K562 (cell line): ENCODE data around the gene ZSCAN2. TPM values are rescaled to one million over a fixed set of nuclear protein-coding genes. Genes with fewer than 3 reads are reported as not detected.

Experiments used
- ATF4 ChIP-seq: fragments of 450-650 bp; formaldehyde crosslinking; IDR thresholded peaks from 2 replicates; pipeline ENCODE4 v1.4.0; 2022; ENCODE audit warnings: mild to moderate bottlenecking, moderate library complexity
- C11orf30 ChIP-seq: fragments of 450-650 bp; IDR thresholded peaks from 2 replicates; pipeline ENCODE4 v1.6.1; 2016; ENCODE audit warnings: low read depth, mild to moderate bottlenecking
- CHD1 ChIP-seq: fragments of 200-600 bp; sonication (generic); IDR thresholded peaks from one replicate; pipeline ENCODE4 v1.6.1; 2012; ENCODE audit warnings: mild to moderate bottlenecking, moderate library complexity, low read length, inconsistent platforms
- ETV6 ChIP-seq, 3 experiments: fragments of 150-350 bp in 1 of 3; sonication (generic) in 1 of 3; formaldehyde crosslinking in 1 of 3; IDR thresholded peaks; 2 replicates each; pipeline versions ENCODE4 v1.6.1 to v1.8.0; 2014 to 2022; ENCODE audit warnings: borderline replicate concordance in 2 of 3, low read depth in 2 of 3, antibody characterized with exemption in 1 of 3, low read length in 1 of 3, mild to moderate bottlenecking in 1 of 3, missing genetic modification reagents in 1 of 3
- FIP1L1 ChIP-seq: fragments of 200-400 bp; formaldehyde crosslinking; IDR thresholded peaks from 2 replicates; pipeline ENCODE4 v1.6.1; 2018; ENCODE audit warnings: mild to moderate bottlenecking, low read depth, low read length; ENCODE audit not compliant: poor library complexity, severe bottlenecking
- MAFK ChIP-seq: IDR thresholded peaks from 2 replicates; pipeline ENCODE4 v1.6.1; 2011; ENCODE audit warnings: low read length, improper control_type of control experiment
- MBD2 ChIP-seq: sonication (generic); IDR thresholded peaks from 2 replicates; pipeline ENCODE4 v1.6.1; 2016; ENCODE audit warnings: low read depth, borderline replicate concordance
- MXI1 ChIP-seq: IDR thresholded peaks from 2 replicates; pipeline ENCODE4 v1.6.1; 2011; ENCODE audit warnings: low read depth, mild to moderate bottlenecking, improper control_type of control experiment, low read length
- NFE2 ChIP-seq: IDR thresholded peaks from 2 replicates; pipeline ENCODE4 v1.6.1; 2014; ENCODE audit warnings: antibody characterized with exemption, low read depth
- PHF21A ChIP-seq: fragments of 450-650 bp; IDR thresholded peaks from 2 replicates; pipeline ENCODE4 v1.6.1; 2017; ENCODE audit warnings: low read depth, borderline replicate concordance
- STAT6 ChIP-seq: sonication (generic); formaldehyde crosslinking; IDR thresholded peaks from 2 replicates; pipeline ENCODE4 v1.8.1; 2023; ENCODE audit warnings: mild to moderate bottlenecking, missing genetic modification reagents
- TCFL5 ChIP-seq: fragments of 250-450 bp; sonication (Bioruptor Pico); conservative IDR thresholded peaks from 2 replicates; pipeline ENCODE4 v1.6.1; 2021; ENCODE audit warnings: mild to moderate bottlenecking, moderate library complexity, matching md5 sums
- ZNF174 ChIP-seq: fragments of 250-450 bp; sonication (Bioruptor Pico); IDR thresholded peaks from 2 replicates; pipeline ENCODE4 v1.4.0; 2020; ENCODE audit warnings: mild to moderate bottlenecking
- ZNF311 ChIP-seq: fragments of 250-450 bp; sonication (Bioruptor Pico); IDR thresholded peaks from 2 replicates; pipeline ENCODE4 v1.4.0; 2020; ENCODE audit warnings: mild to moderate bottlenecking, moderate library complexity
- ZNF41 ChIP-seq: fragments of 250-450 bp; sonication (Bioruptor Pico); conservative IDR thresholded peaks from 2 replicates; pipeline ENCODE4 v1.4.0; 2020; ENCODE audit warnings: mild to moderate bottlenecking
- ZNF764 ChIP-seq: fragments of 250-450 bp; sonication (Bioruptor Pico); IDR thresholded peaks from 2 replicates; pipeline ENCODE4 v1.4.0; 2020; ENCODE audit warnings: low read depth, mild to moderate bottlenecking, moderate library complexity
- polyA plus RNA-seq, 8 experiments: library from polyadenylated mRNA; depleted of rRNA in 4 of 8; stranded (reverse) in 5 of 8; unstranded in 3 of 8; fragments of >200 nt; fragmentation: Nextera tagmentation in 2 of 8; fragmentation: Illumina TruSeq in 1 of 8; extraction: Ambion mirVana in 2 of 8; extraction: Trizol in 1 of 8; gene quantifications; 2 replicates each; pipeline versions ENCODE4 v1.2.1 to v1.2.3, GENCODE V29; 2011 to 2014; ENCODE audit warnings: inconsistent platforms in 1 of 8, missing spikeins in 1 of 8
- total RNA-seq, 7 experiments: library from RNA; depleted of rRNA in 6 of 7; stranded (reverse); fragments of >200 nt in 6 of 7; fragmentation: Illumina TruSeq in 2 of 7; extraction: Trizol in 2 of 7; gene quantifications; 2 replicates each; pipeline versions ENCODE4 v1.2.1 to v1.2.3, GENCODE V29; 2011 to 2021; ENCODE audit warnings: low replicate concordance in 1 of 7
- TF ChIP-seq, protein P1 (sequence below): fragments of 200-800 bp; sonication (Bioruptor generic); IDR thresholded peaks from 2 replicates; pipeline ENCODE4 v1.6.1; 2017; ENCODE audit warnings: missing genetic modification characterization, missing compliant biosample characterization
- TF ChIP-seq, protein P2 (sequence below): fragments of 250-450 bp; sonication (Bioruptor Pico); IDR thresholded peaks from 2 replicates; pipeline ENCODE4 v1.8.0; 2022; ENCODE audit warnings: moderate library complexity, mild to moderate bottlenecking, inconsistent platforms
- TF ChIP-seq, protein P3 (sequence below): fragments of 450-650 bp; formaldehyde crosslinking; conservative IDR thresholded peaks from 2 replicates; pipeline ENCODE4 v1.4.0; 2022; ENCODE audit warnings: mild to moderate bottlenecking, missing genetic modification characterization

Gene ZSCAN2
- total and polyA plus RNA-seq, 9 of the 15 experiments (the other 6 are each of a cell fraction or from before 2014, with no cell fraction given): 1.7 to 14.2 (median 6.6) TPM

- TF ChIP-seq MBD2: peak; percentile 94
- no peak for TF ChIP-seq ZNF174 (CRISPR knock-in tag)
- no peak for TF ChIP-seq ZNF311 (CRISPR knock-in tag)
- TF ChIP-seq, protein P1, sequence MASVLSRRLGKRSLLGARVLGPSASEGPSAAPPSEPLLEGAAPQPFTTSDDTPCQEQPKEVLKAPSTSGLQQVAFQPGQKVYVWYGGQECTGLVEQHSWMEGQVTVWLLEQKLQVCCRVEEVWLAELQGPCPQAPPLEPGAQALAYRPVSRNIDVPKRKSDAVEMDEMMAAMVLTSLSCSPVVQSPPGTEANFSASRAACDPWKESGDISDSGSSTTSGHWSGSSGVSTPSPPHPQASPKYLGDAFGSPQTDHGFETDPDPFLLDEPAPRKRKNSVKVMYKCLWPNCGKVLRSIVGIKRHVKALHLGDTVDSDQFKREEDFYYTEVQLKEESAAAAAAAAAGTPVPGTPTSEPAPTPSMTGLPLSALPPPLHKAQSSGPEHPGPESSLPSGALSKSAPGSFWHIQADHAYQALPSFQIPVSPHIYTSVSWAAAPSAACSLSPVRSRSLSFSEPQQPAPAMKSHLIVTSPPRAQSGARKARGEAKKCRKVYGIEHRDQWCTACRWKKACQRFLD (CRISPR knock-in tag): no peak
- no peak for TF ChIP-seq ZNF764 (CRISPR knock-in tag)
- no peak for TF ChIP-seq ZNF41 (CRISPR knock-in tag)
- TF ChIP-seq C11orf30: peak; percentile 68; the same call in 1 of the 2 replicates
- peak; percentile 96 for TF ChIP-seq PHF21A
- TF ChIP-seq FIP1L1: no peak
- TF ChIP-seq CHD1: no peak
- no peak for TF ChIP-seq TCFL5 (CRISPR knock-in tag)
- TF ChIP-seq, protein P2, sequence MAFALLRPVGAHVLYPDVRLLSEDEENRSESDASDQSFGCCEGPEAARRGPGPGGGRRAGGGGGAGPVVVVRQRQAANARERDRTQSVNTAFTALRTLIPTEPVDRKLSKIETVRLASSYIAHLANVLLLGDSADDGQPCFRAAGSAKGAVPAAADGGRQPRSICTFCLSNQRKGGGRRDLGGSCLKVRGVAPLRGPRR (CRISPR knock-in tag): no peak
- TF ChIP-seq STAT6: no peak
- TF ChIP-seq NFE2: no peak
- no peak for TF ChIP-seq ATF4 (CRISPR knock-in tag)
- no peak for TF ChIP-seq ETV6 (IDR thresholded peaks at IDR 0.05; ENCODE audit: borderline replicate concordance in 1 of 2, low read depth in 2 of 2, low read length in 1 of 2)
- TF ChIP-seq ETV6 (CRISPR knock-in tag; IDR thresholded peaks at IDR 0.05; ENCODE audit: borderline replicate concordance): no peak
- TF ChIP-seq, protein P3, sequence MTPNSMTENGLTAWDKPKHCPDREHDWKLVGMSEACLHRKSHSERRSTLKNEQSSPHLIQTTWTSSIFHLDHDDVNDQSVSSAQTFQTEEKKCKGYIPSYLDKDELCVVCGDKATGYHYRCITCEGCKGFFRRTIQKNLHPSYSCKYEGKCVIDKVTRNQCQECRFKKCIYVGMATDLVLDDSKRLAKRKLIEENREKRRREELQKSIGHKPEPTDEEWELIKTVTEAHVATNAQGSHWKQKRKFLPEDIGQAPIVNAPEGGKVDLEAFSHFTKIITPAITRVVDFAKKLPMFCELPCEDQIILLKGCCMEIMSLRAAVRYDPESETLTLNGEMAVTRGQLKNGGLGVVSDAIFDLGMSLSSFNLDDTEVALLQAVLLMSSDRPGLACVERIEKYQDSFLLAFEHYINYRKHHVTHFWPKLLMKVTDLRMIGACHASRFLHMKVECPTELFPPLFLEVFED (CRISPR knock-in tag): no peak
- TF ChIP-seq MXI1: peak; percentile 9; the same call in 1 of the 2 replicates
- no peak for TF ChIP-seq MAFK
Measured at GRCh38 chr15:84600687-84601554, at the start of gene ZSCAN2 (continued).
